ENCODE data around the gene IL17RB. TPM values are rescaled to one million over a fixed set of nuclear protein-coding genes. Genes with fewer than 3 reads are reported as not detected.

The IL17RB gene
- total and polyA plus RNA-seq, 2 of the 8 experiments (the other 6 are each of a cell fraction or from before 2014, with no cell fraction given), result 7.0 to 24.6 TPM

DNA sequence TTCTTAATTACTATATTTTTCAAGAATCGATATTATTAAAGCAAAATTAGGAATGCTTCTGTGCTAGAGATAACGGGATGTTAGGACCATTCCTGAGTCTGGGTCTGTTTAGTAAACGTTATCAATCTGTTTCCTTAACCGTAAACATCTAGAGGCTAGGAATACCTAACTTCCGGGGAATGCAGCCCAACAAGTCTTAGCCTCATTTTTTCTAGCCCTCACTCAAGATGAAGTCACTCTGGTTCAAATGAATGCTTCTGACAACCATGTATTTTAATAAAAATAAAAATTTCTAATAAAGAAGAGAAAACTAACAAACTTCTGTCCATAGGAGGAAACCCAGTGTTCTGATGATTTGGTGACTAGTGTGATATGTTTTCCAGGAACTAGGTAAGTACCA lies 56.3 kb downstream of the IL17RB start:
- ChIA-PET POLR2A (ENCODE audit: partially characterized antibody) (no interaction called here), CTCF (ENCODE audit: partially characterized antibody) (no interaction called here)
- no peak overlapping the region for H2BK20ac ChIP-seq (ENCODE audit: low read length)
- TF ChIP-seq RNF2 (IDR thresholded peaks at IDR 0.05; ENCODE audit: borderline replicate concordance, low read depth, low read length, missing control alignments, poor library complexity, severe bottlenecking) (no peak), ZNF274 (IDR thresholded peaks at IDR 0.05; ENCODE audit: borderline replicate concordance, extremely low read depth, low read length) (no peak), NANOG (IDR thresholded peaks at IDR 0.05; ENCODE audit: insufficient read depth, low read depth, low read length, poor library complexity, severe bottlenecking) (no peak)
- no peak overlapping the region for H2BK120ac ChIP-seq (replicated peaks; ENCODE audit: low read depth, low read length)
- no peak overlapping the region for H3K56ac ChIP-seq (replicated peaks; ENCODE audit: insufficient read length, low read depth, low read length)
- no peak overlapping the region for H2AFZ ChIP-seq (ENCODE audit: low read length)
- H3K23ac ChIP-seq (ENCODE audit: insufficient read length), result no peak overlapping the region
- no peak for DNase-seq (ENCODE audit: low read depth in 1 of 2, low spot score in 2 of 2)
- H3K4me1 ChIP-seq (replicated peaks in 1 of 4; ENCODE audit: control insufficient read depth in 3 of 4, insufficient read depth in 4 of 4, low read length in 3 of 4), result no peaks in the 10 kb centered on the region
- H3K18ac ChIP-seq (ENCODE audit: extremely low read depth, low read length), result no peak overlapping the region
- H3K23me2 ChIP-seq (ENCODE audit: low read depth, low read length), result no peaks in the 10 kb centered on the region
- FAIRE-seq, result no peak
- H4K8ac ChIP-seq (ENCODE audit: extremely low read depth, insufficient read depth, low read length), result no peak overlapping the region
- no peaks in the 10 kb centered on the region for H3K79me1 ChIP-seq (ENCODE audit: low read depth, low read length)
- H4K5ac ChIP-seq (ENCODE audit: insufficient read length, low read depth, low read length), result no peak overlapping the region
- no peaks in the 10 kb centered on the region for H4K20me1 ChIP-seq (replicated peaks in 1 of 2; ENCODE audit: control insufficient read depth in 1 of 2, insufficient read depth in 2 of 2, low read length in 2 of 2)
- no peak overlapping the region for H3K4me3 ChIP-seq (ENCODE audit: extremely low read depth in 1 of 4, insufficient read depth in 2 of 4, low read depth in 3 of 4, low read length in 4 of 4)
- no peak overlapping the region for H2AK5ac ChIP-seq (ENCODE audit: low read depth, low read length)
- no peaks in the 10 kb centered on the region for H3K79me2 ChIP-seq (ENCODE audit: control insufficient read depth in 1 of 2, insufficient read depth in 2 of 2, low read length in 2 of 2)
- H3K9me3 ChIP-seq (ENCODE audit: insufficient read depth in 2 of 2, low read depth in 1 of 2, low read length in 1 of 2), result no peaks in the 10 kb centered on the region
- 83% methylated on average over 5 of the region's 5 CpGs; no CpG with 5 or more reads in 1 of the 2 experiments for WGBS, 2 experiments (ENCODE audit: extremely low coverage in 1 of 2, insufficient coverage in 1 of 2, insufficient read length in 1 of 2, insufficient replicate concordance in 2 of 2, low coverage in 1 of 2, low lambda C conversion rate in 2 of 2, missing lambda C conversion rate in 1 of 2)
- H3K4ac ChIP-seq (replicated peaks; ENCODE audit: insufficient read length, low read depth, low read length), result no peak overlapping the region
- H3K4me2 ChIP-seq (ENCODE audit: insufficient read depth in 1 of 2, low read depth in 2 of 2, low read length in 2 of 2), result no peak overlapping the region
- no peaks in the 10 kb centered on the region for H3K36me3 ChIP-seq (ENCODE audit: control insufficient read depth in 2 of 4, insufficient read depth in 4 of 4, low read length in 3 of 4)
- H2BK5ac ChIP-seq (ENCODE audit: low read depth, low read length), result no peak overlapping the region
- no peak overlapping the region for H2BK12ac ChIP-seq (ENCODE audit: low read depth, low read length)
- H3K9ac ChIP-seq (replicated peaks in 1 of 4; ENCODE audit: extremely low read depth in 1 of 4, low read depth in 3 of 4, low read length in 3 of 4), result no peak overlapping the region
- no peak overlapping the region for H3K14ac ChIP-seq (ENCODE audit: insufficient read length)
- H3K27me3 ChIP-seq (replicated peaks in 1 of 4; ENCODE audit: control insufficient read depth in 3 of 4, extremely low read depth in 1 of 4, insufficient read depth in 3 of 4, low read length in 3 of 4), result no peaks in the 10 kb centered on the region; a peak in 1 of 7 replicates
- no peak overlapping the region for H4K91ac ChIP-seq (replicated peaks; ENCODE audit: insufficient read length, low read length)
- H3K27ac ChIP-seq (ENCODE audit: low read depth, low read length), result no peak overlapping the region
- H2BK15ac ChIP-seq (ENCODE audit: low read length), result no peak overlapping the region
